HG03378 (cell line): ENCODE data around the gene MTHFD1L.

Source experiments
- ATAC-seq: cut with Tn5 transposase; IDR thresholded peaks from one replicate; pipeline ENCODE4 v1.9.1; 2021; ENCODE audit warnings: mild to moderate bottlenecking, moderate library complexity; ENCODE audit not compliant: unreplicated experiment

The MTHFD1L gene

GRCh38 chr6:150897400-150897943 lies 32.0 kb downstream of the MTHFD1L start:
- peak; percentile 46 for ATAC-seq

- no peak for ATAC-seq
Observed at GRCh38 chr6:150898399-150899170, 33.1 kb downstream of the MTHFD1L start.

- no peak for ATAC-seq
Observed at GRCh38 chr6:150899231-150899630, 33.7 kb downstream of the MTHFD1L start.

GRCh38 chr6:150900049-150900448 lies 34.5 kb downstream of the MTHFD1L start:
- no peak for ATAC-seq

GRCh38 chr6:150902142-150902776 lies 36.8 kb downstream of the MTHFD1L start:
- no peak for ATAC-seq

- ATAC-seq = no peak
Observed at GRCh38 chr6:150905769-150906168, 40.3 kb downstream of the MTHFD1L start.

GRCh38 chr6:150906641-150907326 lies 41.3 kb downstream of the MTHFD1L start:
- no peak for ATAC-seq

GRCh38 chr6:150907383-150907782 lies 41.9 kb downstream of the MTHFD1L start:
- no peak for ATAC-seq

GRCh38 chr6:150908901-150909300 lies 43.4 kb downstream of the MTHFD1L start:
- ATAC-seq = no peak

GRCh38 chr6:150910561-150910960 lies 45.1 kb downstream of the MTHFD1L start:
- ATAC-seq = no peak

GRCh38 chr6:150914372-150914771 lies 48.9 kb downstream of the MTHFD1L start:
- ATAC-seq = no peak

GRCh38 chr6:150915131-150915879 lies 49.8 kb downstream of the MTHFD1L start:
- no peak for ATAC-seq

- no peak for ATAC-seq
Observed at GRCh38 chr6:150915880-150916265, 50.4 kb downstream of the MTHFD1L start.

- no peak for ATAC-seq
Observed at GRCh38 chr6:150919938-150920337, 54.4 kb downstream of the MTHFD1L start.

GRCh38 chr6:150922137-150922536 lies 56.6 kb downstream of the MTHFD1L start:
- ATAC-seq = no peak

GRCh38 chr6:150924808-150925589 lies 59.5 kb downstream of the MTHFD1L start:
- no peak for ATAC-seq

- ATAC-seq = no peak
Observed at GRCh38 chr6:150925590-150925928, 60.1 kb downstream of the MTHFD1L start.

- ATAC-seq = no peak
Observed at GRCh38 chr6:150925976-150926375, 60.5 kb downstream of the MTHFD1L start.

GRCh38 chr6:150928882-150929281 lies 63.4 kb downstream of the MTHFD1L start:
- no peak for ATAC-seq

GRCh38 chr6:150929416-150929815 lies 63.9 kb downstream of the MTHFD1L start:
- no peak for ATAC-seq
